ENCODE data around the gene HMX3. TPM values are rescaled to one million over a fixed set of nuclear protein-coding genes. Genes with fewer than 3 reads are reported as not detected.
"Not testable (repeated sequence)": the region's sequence is repeated elsewhere in the genome, so short reads cannot be mapped to it uniquely, and the experiment has no call there.

The HMX3 gene
- total and polyA plus RNA-seq, 9 donors, result 0.23 TPM; not detected in 8

GRCh38 chr10:123170961-123171360 is 35.2 kb downstream of the HMX3 start:
- Histone ChIP-seq H3K4me1 (ENCODE audit: insufficient read depth) (no peaks in the 10 kb centered on the region), H3K27me3 (no peaks in the 10 kb centered on the region), H3K4me3 (no peak overlapping the region), H3K9me3 (no peaks in the 10 kb centered on the region), H3K27ac (no peak overlapping the region), H3K36me3 (no peaks in the 10 kb centered on the region)
- intact Hi-C loops (cut with DNase I), result no loop called here
- WGBS, 3 donors, result 97 to 99% (median 97%) methylated on average over 4 of the region's 4 CpGs
- no peak for TF ChIP-seq POLR2A (IDR thresholded peaks at IDR 0.05)
- TF ChIP-seq EP300 (IDR thresholded peaks at IDR 0.05), result no peak
- no peak for TF ChIP-seq CTCF (IDR thresholded peaks at IDR 0.05)
- no peak for DNase-seq

GRCh38 chr10:123171616-123172015 is 35.8 kb downstream of the HMX3 start:
- DNase-seq; H3K9me3 ChIP-seq; intact Hi-C loops (cut with DNase I); H3K4me1 ChIP-seq (ENCODE audit: insufficient read depth); H3K27ac ChIP-seq; H3K36me3 ChIP-seq; H3K27me3 ChIP-seq; H3K4me3 ChIP-seq: not testable (repeated sequence)
- 95 to 97% (median 95%) methylated on average over 10 of the region's 10 CpGs for WGBS, 3 donors

- Histone ChIP-seq H3K4me3 (no peak overlapping the region), H3K9me3 (no peaks in the 10 kb centered on the region), H3K27me3 (no peaks in the 10 kb centered on the region), H3K36me3 (no peaks in the 10 kb centered on the region), H3K27ac (no peak overlapping the region), H3K4me1 (ENCODE audit: insufficient read depth) (no peaks in the 10 kb centered on the region)
- no peak for TF ChIP-seq EP300 (IDR thresholded peaks at IDR 0.05)
- TF ChIP-seq CTCF (IDR thresholded peaks at IDR 0.05), result no peak
- TF ChIP-seq POLR2A (IDR thresholded peaks at IDR 0.05), result no peak
- DNase-seq, result no peak
- intact Hi-C loops (cut with DNase I), result no loop called here
- WGBS, 3 donors, result 67 to 72% (median 70%) methylated on average over 9 of the region's 9 CpGs
These were observed 39.9 kb downstream of the HMX3 start for GRCh38 chr10:123175389-123176387.

GRCh38 chr10:123178390-123178789 is 42.6 kb downstream of the HMX3 start:
- H3K9me3 ChIP-seq; intact Hi-C loops (cut with DNase I): not testable (repeated sequence)
- WGBS, 3 donors, result 90 to 97% (median 95%) methylated on average over 4 of the region's 4 CpGs

GRCh38 chr10:123180101-123181090 is 44.6 kb downstream of the HMX3 start:
- no peak for TF ChIP-seq CTCF (IDR thresholded peaks at IDR 0.05)
- no peak for TF ChIP-seq POLR2A (IDR thresholded peaks at IDR 0.05)
- no peak for TF ChIP-seq EP300 (IDR thresholded peaks at IDR 0.05)
- no peak overlapping the region for H3K27ac ChIP-seq
- H3K4me1 ChIP-seq (ENCODE audit: insufficient read depth), result no peaks in the 10 kb centered on the region
- H3K27me3 ChIP-seq, result no peaks in the 10 kb centered on the region
- no peaks in the 10 kb centered on the region for H3K9me3 ChIP-seq
- no peak for DNase-seq
- no peaks in the 10 kb centered on the region for H3K36me3 ChIP-seq
- WGBS, 3 donors, result 93 to 96% (median 94%) methylated on average over 7 of the region's 7 CpGs
- no peak overlapping the region for H3K4me3 ChIP-seq
- intact Hi-C loops (cut with DNase I), result no loop called here

More at GRCh38 chr10:123178390-123178789, 42.6 kb downstream of the HMX3 start:
- H3K27ac ChIP-seq; H3K4me1 ChIP-seq (ENCODE audit: insufficient read depth); DNase-seq; H3K36me3 ChIP-seq; H3K27me3 ChIP-seq; H3K4me3 ChIP-seq: not testable (repeated sequence)

Data from ovary (tissue), 9 donors.